ENCODE data around the gene DIO3. TPM values are rescaled to one million over a fixed set of nuclear protein-coding genes. Genes with fewer than 3 reads are reported as not detected.
A peak's percentile ranks its signal among the peaks of the same experiment; 100 is the strongest.

The DIO3 gene
- total and polyA plus RNA-seq, 8 donors, result 0.29 to 3.4 (median 1.5) TPM; not detected in 2

- Histone ChIP-seq H3K27me3 (peaks cover 0 to 27% (median 3%) of the 10 kb centered on the region in 3 donors), H3K4me1 (no peaks in the 10 kb centered on the region), H3K36me3 (no peaks in the 10 kb centered on the region), H3K27ac (no peak overlapping the region), H3K9me3 (peaks cover 0 to under 1% (median 0%) of the 10 kb centered on the region in 4 donors), H3K4me3 (no peak overlapping the region)
- intact Hi-C loops (cut with DNase I; ENCODE audit: low total_unique reads), result no loop called here
- DNase-seq, result no peak
- no peak for TF ChIP-seq POLR2AphosphoS5 (IDR thresholded peaks at IDR 0.05)
- TF ChIP-seq POLR2A (IDR thresholded peaks at IDR 0.05), result no peak
- no peak for TF ChIP-seq CTCF (IDR thresholded peaks at IDR 0.05)
- TF ChIP-seq EP300 (IDR thresholded peaks at IDR 0.05), result no peak
- WGBS, 5 donors, result 69 to 74% (median 71%) methylated on average over 16 to 17 of the region's 17 CpGs
These were observed 27.1 kb downstream of the DIO3 start for GRCh38 chr14:101588286-101588975.

- no peak for TF ChIP-seq POLR2A (IDR thresholded peaks at IDR 0.05)
- no peak for TF ChIP-seq EP300 (IDR thresholded peaks at IDR 0.05)
- TF ChIP-seq CTCF (IDR thresholded peaks at IDR 0.05), result no peak
- no peak for TF ChIP-seq POLR2AphosphoS5 (IDR thresholded peaks at IDR 0.05)
- intact Hi-C loops (cut with DNase I; ENCODE audit: low total_unique reads), result no loop called here
- 61 to 76% (median 66%) methylated on average over 5 to 6 of the region's 6 CpGs for WGBS, 5 donors
- Histone ChIP-seq H3K27me3 (peaks cover 0 to 22% (median 3%) of the 10 kb centered on the region in 3 donors), H3K9me3 (peaks cover 0 to 6% (median 0%) of the 10 kb centered on the region in 4 donors), H3K4me3 (no peak overlapping the region), H3K36me3 (no peaks in the 10 kb centered on the region), H3K4me1 (no peaks in the 10 kb centered on the region), H3K27ac (no peak overlapping the region)
- peak in 1 of 2 donors; percentile 49 for DNase-seq
These were observed 27.7 kb downstream of the DIO3 start for GRCh38 chr14:101588990-101589389.

- WGBS, 5 donors, result 49 to 65% (median 55%) methylated on average over 3 of the region's 3 CpGs
- H3K27ac ChIP-seq, result no peak overlapping the region
- peaks cover 0 to 16% (median 3%) of the 10 kb centered on the region in 3 donors for H3K27me3 ChIP-seq
- peaks cover 0 to 11% (median under 1%) of the 10 kb centered on the region in 4 donors for H3K9me3 ChIP-seq
- intact Hi-C loops (cut with DNase I; ENCODE audit: low total_unique reads), result no loop called here
- H3K4me3 ChIP-seq, result no peak overlapping the region
- H3K36me3 ChIP-seq, result no peaks in the 10 kb centered on the region
- no peak for DNase-seq
- no peaks in the 10 kb centered on the region for H3K4me1 ChIP-seq
- TF ChIP-seq POLR2A (IDR thresholded peaks at IDR 0.05) (no peak), EP300 (IDR thresholded peaks at IDR 0.05) (no peak), POLR2AphosphoS5 (IDR thresholded peaks at IDR 0.05) (no peak), CTCF (IDR thresholded peaks at IDR 0.05) (no peak)
These were observed 28.3 kb downstream of the DIO3 start for GRCh38 chr14:101589486-101590015.

- no peak overlapping the region for H3K4me3 ChIP-seq
- H3K36me3 ChIP-seq, result no peaks in the 10 kb centered on the region
- peaks cover 0 to 14% (median 2%) of the 10 kb centered on the region in 3 donors for H3K27me3 ChIP-seq
- 80 to 85% (median 82%) methylated on average over 9 of the region's 9 CpGs for WGBS, 5 donors
- peaks cover 0 to 16% (median 3%) of the 10 kb centered on the region in 4 donors for H3K9me3 ChIP-seq
- TF ChIP-seq POLR2A (IDR thresholded peaks at IDR 0.05), result no peak
- TF ChIP-seq POLR2AphosphoS5 (IDR thresholded peaks at IDR 0.05), result no peak
- no peak for TF ChIP-seq EP300 (IDR thresholded peaks at IDR 0.05)
- TF ChIP-seq CTCF (IDR thresholded peaks at IDR 0.05), result no peak
- intact Hi-C loops (cut with DNase I; ENCODE audit: low total_unique reads), result no loop called here
- DNase-seq, result peak in 1 of 2 donors; percentile 18
- H3K4me1 ChIP-seq, result no peaks in the 10 kb centered on the region
- no peak overlapping the region for H3K27ac ChIP-seq
These were observed 28.8 kb downstream of the DIO3 start for GRCh38 chr14:101590062-101590461.
